ENCODE data around the gene TYRP1.

TYRP1 gene

GRCh38 chr9:12693141-12693540 lies at the start of gene TYRP1:
TSS of gene TYRP1 (plus strand) at chr9:12693385. CDS start at chr9:12693997, 612 bp downstream.
- no peaks in the 10 kb centered on the region for H3K79me2 ChIP-seq (ENCODE audit: low read length)
- H3K9me3 ChIP-seq (replicated peaks; ENCODE audit: insufficient read depth, low read length) = no peaks in the 10 kb centered on the region
- DNase-seq = no peak
- no peaks in the 10 kb centered on the region for H3K27me3 ChIP-seq (replicated peaks; ENCODE audit: insufficient read depth, low read length)
- H3K9ac ChIP-seq (ENCODE audit: low read length) = no peak within 1 kb of the TSS
- no peaks in the 10 kb centered on the region for H3F3A ChIP-seq (ENCODE audit: insufficient read depth, low read length)
- H3K27ac ChIP-seq (ENCODE audit: low read length) = no peak within 1 kb of the TSS
- TF ChIP-seq EZH2phosphoT487 (IDR thresholded peaks at IDR 0.05; ENCODE audit: low read length) (no peak), CTCF (IDR thresholded peaks at IDR 0.05; ENCODE audit: low read length) (no peak), EZH2 (optimal IDR thresholded peaks at IDR 0.05; ENCODE audit: low read depth, low read length) (no peak)
- H3K36me3 ChIP-seq (replicated peaks; ENCODE audit: insufficient read depth, low read length) = no peaks in the 10 kb centered on the region
- no peaks in the 10 kb centered on the region for H4K20me1 ChIP-seq (ENCODE audit: insufficient read depth, low read length)
- no peaks in the 10 kb centered on the region for H3K9me2 ChIP-seq (replicated peaks; ENCODE audit: insufficient read depth, low read length)
- no peak within 1 kb of the TSS for H3K4me2 ChIP-seq (ENCODE audit: low read depth, low read length)
- no peak within 1 kb of the TSS for H2AFZ ChIP-seq (ENCODE audit: low read length)
- H3K4me1 ChIP-seq (ENCODE audit: low read length) = peaks cover 22% of the 10 kb centered on the region; the same call in 1 of the 2 replicates
- H3K4me3 ChIP-seq (ENCODE audit: low read length) = no peak within 1 kb of the TSS

GRCh38 chr9:12643686-12644085 lies 49.5 kb upstream of the TYRP1 start:
- no peak overlapping the region for H2AFZ ChIP-seq (ENCODE audit: low read length)
- H3K4me2 ChIP-seq (ENCODE audit: low read depth, low read length) = no peak overlapping the region
- TF ChIP-seq CTCF (IDR thresholded peaks at IDR 0.05; ENCODE audit: low read length) = no peak
- no peak for TF ChIP-seq EZH2 (optimal IDR thresholded peaks at IDR 0.05; ENCODE audit: low read depth, low read length)
- TF ChIP-seq EZH2phosphoT487 (IDR thresholded peaks at IDR 0.05; ENCODE audit: low read length) = no peak

GRCh38 chr9:12648925-12649324 lies 44.3 kb upstream of the TYRP1 start:
- Histone ChIP-seq H3K9me3 (replicated peaks; ENCODE audit: insufficient read depth, low read length) (no peaks in the 10 kb centered on the region), H3K36me3 (replicated peaks; ENCODE audit: insufficient read depth, low read length) (no peaks in the 10 kb centered on the region), H3F3A (ENCODE audit: insufficient read depth, low read length) (no peaks in the 10 kb centered on the region), H3K27ac (ENCODE audit: low read length) (no peak overlapping the region), H4K20me1 (ENCODE audit: insufficient read depth, low read length) (no peaks in the 10 kb centered on the region), H3K9me2 (replicated peaks; ENCODE audit: insufficient read depth, low read length) (no peaks in the 10 kb centered on the region), H3K4me1 (ENCODE audit: low read length) (no peaks in the 10 kb centered on the region), H3K4me2 (ENCODE audit: low read depth, low read length) (no peak overlapping the region), H3K9ac (ENCODE audit: low read length) (no peak overlapping the region), H2AFZ (ENCODE audit: low read length) (no peak overlapping the region), H3K27me3 (replicated peaks; ENCODE audit: insufficient read depth, low read length) (no peaks in the 10 kb centered on the region), H3K4me3 (ENCODE audit: low read length) (no peak overlapping the region), H3K79me2 (ENCODE audit: low read length) (no peaks in the 10 kb centered on the region)
- TF ChIP-seq EZH2 (optimal IDR thresholded peaks at IDR 0.05; ENCODE audit: low read depth, low read length) = no peak
- TF ChIP-seq EZH2phosphoT487 (IDR thresholded peaks at IDR 0.05; ENCODE audit: low read length) = no peak
- TF ChIP-seq CTCF (IDR thresholded peaks at IDR 0.05; ENCODE audit: low read length) = no peak
- no peak for DNase-seq

More at GRCh38 chr9:12643686-12644085, 49.5 kb upstream of the TYRP1 start:
- H3K4me1 ChIP-seq (ENCODE audit: low read length) = no peaks in the 10 kb centered on the region
- no peak overlapping the region for H3K9ac ChIP-seq (ENCODE audit: low read length)
- H3F3A ChIP-seq (ENCODE audit: insufficient read depth, low read length) = no peaks in the 10 kb centered on the region
- no peak for DNase-seq
- H3K9me2 ChIP-seq (replicated peaks; ENCODE audit: insufficient read depth, low read length) = no peaks in the 10 kb centered on the region
- H3K27ac ChIP-seq (ENCODE audit: low read length) = no peak overlapping the region
- H3K4me3 ChIP-seq (ENCODE audit: low read length) = no peak overlapping the region
- H3K79me2 ChIP-seq (ENCODE audit: low read length) = no peaks in the 10 kb centered on the region
- H3K27me3 ChIP-seq (replicated peaks; ENCODE audit: insufficient read depth, low read length) = no peaks in the 10 kb centered on the region
- no peaks in the 10 kb centered on the region for H4K20me1 ChIP-seq (ENCODE audit: insufficient read depth, low read length)
- no peaks in the 10 kb centered on the region for H3K9me3 ChIP-seq (replicated peaks; ENCODE audit: insufficient read depth, low read length)
- no peaks in the 10 kb centered on the region for H3K36me3 ChIP-seq (replicated peaks; ENCODE audit: insufficient read depth, low read length)

All from MM.1S (cell line).